Lower leg skin (tissue), 4 donors: ENCODE data around the gene INKA2. TPM values are rescaled to one million over a fixed set of nuclear protein-coding genes. Genes with fewer than 3 reads are reported as not detected.
A peak's percentile ranks its signal among the peaks of the same experiment; 100 is the strongest.

Source experiments
- DNase-seq, 2 donors: peaks; one replicate each; pipeline ENCODE4 v3.0.0-alpha.2; 2019; ENCODE audit warnings: low spot score in 2 of 2
- H3K4me3 ChIP-seq: fragments of 200-600 bp; sonication (generic); 2 replicates; pipeline ENCODE4 v1.5.1; 2017; ENCODE audit warnings: mild to moderate bottlenecking, low read depth; ENCODE audit not compliant: poor library complexity, severe bottlenecking
- POLR2A ChIP-seq, 2 donors: fragments of 450-650 bp; IDR thresholded peaks; one replicate each; pipeline ENCODE4 v1.6.1; 2016 to 2017; ENCODE audit warnings: antibody characterized with exemption in 2 of 2, mild to moderate bottlenecking in 1 of 2, moderate library complexity in 1 of 2
- WGBS, 2 donors: methylation state at CpG; one replicate each; pipeline ENCODE4 v1.1.5; 2018; 5-methylcytosine and 5-hydroxymethylcytosine counted together
- intact Hi-C: fragments of 100-400 bp; cut with DNase I; formaldehyde crosslinking; loops from one replicate; pipeline ENCODE4 v1.15.0; 2023; ENCODE audit warnings: low total_unique reads
- total RNA-seq, 4 donors: library from RNA; depleted of rRNA; stranded (reverse); fragments of >200 nt; gene quantifications; one replicate each; pipeline ENCODE4 v1.1.0, GENCODE V29; 2016
- TF ChIP-seq, protein P1 (sequence below), 3 donors: fragments of 450-650 bp; IDR thresholded peaks; one replicate each; pipeline ENCODE4 v1.5.1; 2016; ENCODE audit warnings: antibody characterized with exemption in 3 of 3, mild to moderate bottlenecking in 3 of 3, moderate library complexity in 2 of 3

INKA2 gene
- total RNA-seq, 4 donors from 2014 or later: 2.5 to 8.7 (median 4.8) TPM

GRCh38 chr1:111729946-111730681, 9.1 kb downstream of the INKA2 start:
- intact Hi-C loops: no loop called here
- WGBS, 2 donors: 57 to 62% methylated on average over 6 to 7 of the region's 7 CpGs
- H3K4me3 ChIP-seq: no peak overlapping the region
- no peak for DNase-seq
- TF ChIP-seq POLR2A (IDR thresholded peaks at IDR 0.05): no peak
- TF ChIP-seq, protein P1, sequence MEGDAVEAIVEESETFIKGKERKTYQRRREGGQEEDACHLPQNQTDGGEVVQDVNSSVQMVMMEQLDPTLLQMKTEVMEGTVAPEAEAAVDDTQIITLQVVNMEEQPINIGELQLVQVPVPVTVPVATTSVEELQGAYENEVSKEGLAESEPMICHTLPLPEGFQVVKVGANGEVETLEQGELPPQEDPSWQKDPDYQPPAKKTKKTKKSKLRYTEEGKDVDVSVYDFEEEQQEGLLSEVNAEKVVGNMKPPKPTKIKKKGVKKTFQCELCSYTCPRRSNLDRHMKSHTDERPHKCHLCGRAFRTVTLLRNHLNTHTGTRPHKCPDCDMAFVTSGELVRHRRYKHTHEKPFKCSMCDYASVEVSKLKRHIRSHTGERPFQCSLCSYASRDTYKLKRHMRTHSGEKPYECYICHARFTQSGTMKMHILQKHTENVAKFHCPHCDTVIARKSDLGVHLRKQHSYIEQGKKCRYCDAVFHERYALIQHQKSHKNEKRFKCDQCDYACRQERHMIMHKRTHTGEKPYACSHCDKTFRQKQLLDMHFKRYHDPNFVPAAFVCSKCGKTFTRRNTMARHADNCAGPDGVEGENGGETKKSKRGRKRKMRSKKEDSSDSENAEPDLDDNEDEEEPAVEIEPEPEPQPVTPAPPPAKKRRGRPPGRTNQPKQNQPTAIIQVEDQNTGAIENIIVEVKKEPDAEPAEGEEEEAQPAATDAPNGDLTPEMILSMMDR (IDR thresholded peaks at IDR 0.05): no peak

DNA sequence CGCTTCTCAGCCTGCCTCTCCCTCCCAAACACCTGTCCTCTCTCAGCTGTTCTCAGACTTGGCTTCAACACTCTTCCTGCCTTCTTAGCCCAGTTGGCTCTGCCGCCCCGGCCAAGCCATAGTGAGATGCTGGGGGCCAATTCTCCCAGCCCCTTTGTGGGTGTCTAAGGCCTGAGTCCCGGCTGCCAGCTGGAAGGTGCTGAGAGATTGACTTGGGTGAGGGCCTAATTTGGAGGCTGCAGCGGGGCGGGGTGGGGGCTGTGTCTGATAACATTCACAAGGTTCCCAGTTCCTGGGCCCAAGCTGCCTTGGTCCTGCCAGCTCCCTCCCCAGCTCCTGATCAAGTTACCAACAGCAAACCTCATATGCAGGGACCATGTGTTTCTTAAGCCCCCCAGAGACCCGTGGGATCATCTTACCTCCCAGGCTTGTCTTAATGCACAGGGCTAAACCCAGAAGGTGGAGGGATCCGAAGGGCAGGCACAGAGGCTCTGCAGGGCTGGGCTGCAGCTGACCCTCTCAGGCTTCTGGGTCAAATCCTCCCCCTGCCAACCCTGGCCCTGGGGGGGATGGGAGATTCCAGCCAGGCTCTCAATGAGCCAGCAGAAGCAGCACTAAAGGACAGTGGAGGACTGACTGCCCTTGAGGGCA, 9.8 kb downstream of the INKA2 start:
- no peak overlapping the region for H3K4me3 ChIP-seq
- intact Hi-C loops: no loop called here
- 41 to 54% methylated on average over 7 to 8 of the region's 8 CpGs for WGBS, 2 donors
- TF ChIP-seq, protein P1 (IDR thresholded peaks at IDR 0.05): no peak
- no peak for TF ChIP-seq POLR2A (IDR thresholded peaks at IDR 0.05)
- peak in 1 of 2 donors; percentile 75 for DNase-seq

DNA sequence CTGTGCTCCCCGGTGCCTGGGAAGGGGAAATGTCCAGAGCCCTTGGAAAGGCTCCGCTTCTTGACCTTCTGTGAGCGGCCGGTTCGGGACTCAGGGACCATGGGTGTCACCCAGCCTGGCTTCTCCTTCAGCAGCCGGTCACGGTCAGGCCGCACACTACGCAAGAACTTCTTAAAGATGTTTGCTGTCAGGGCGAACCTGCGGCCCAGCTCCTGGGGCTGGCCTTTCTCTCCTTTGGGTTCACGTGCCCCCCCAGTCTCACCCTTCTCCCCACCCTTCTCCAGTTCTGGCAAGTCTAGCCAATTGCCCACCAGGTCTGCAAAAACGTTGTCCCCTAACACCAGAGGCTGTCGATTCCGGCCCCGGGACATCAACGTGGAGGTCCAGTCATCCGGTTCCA, 12.1 kb downstream of the INKA2 start:
- no peak overlapping the region for H3K4me3 ChIP-seq
- WGBS, 2 donors: 83 to 94% methylated on average over 18 of the region's 18 CpGs
- TF ChIP-seq POLR2A (IDR thresholded peaks at IDR 0.05): no peak
- TF ChIP-seq, protein P1 (IDR thresholded peaks at IDR 0.05): no peak
- intact Hi-C loops: no loop called here
- no peak for DNase-seq

- DNase-seq: peak in 1 of 2 donors; percentile 82
- WGBS, 2 donors: 56 to 60% methylated on average over 5 of the region's 5 CpGs
- TF ChIP-seq POLR2A (IDR thresholded peaks at IDR 0.05): no peak
- TF ChIP-seq, protein P1 (IDR thresholded peaks at IDR 0.05): no peak
- intact Hi-C loops: no loop called here
- H3K4me3 ChIP-seq: no peak overlapping the region
These were observed 14.0 kb downstream of the INKA2 start for GRCh38 chr1:111725192-111725591.

GRCh38 chr1:111723871-111724270, 15.3 kb downstream of the INKA2 start:
- intact Hi-C loops: no loop called here
- DNase-seq: no peak
- TF ChIP-seq, protein P1 (IDR thresholded peaks at IDR 0.05): no peak
- TF ChIP-seq POLR2A (IDR thresholded peaks at IDR 0.05): no peak
- 6 to 39% methylated on average over 1 of the region's 1 CpG for WGBS, 2 donors
- H3K4me3 ChIP-seq: no peak overlapping the region
